ENCODE data around the gene RFPL4AL1. TPM values are rescaled to one million over a fixed set of nuclear protein-coding genes. Genes with fewer than 3 reads are reported as not detected.
"Not testable (repeated sequence)": the region's sequence is repeated elsewhere in the genome, so short reads cannot be mapped to it uniquely, and the experiment has no call there.

The RFPL4AL1 gene
- total RNA-seq (2013; cell fraction: nucleolus; rRNA removed): not detected in 2 replicates
- total RNA-seq (2014; rRNA removed): not detected in 2 replicates
- not detected in 2 replicates for total RNA-seq (2014; rRNA removed; fragmentation: Illumina TruSeq; extraction: Trizol)
- total RNA-seq (2021): not detected in 2 replicates
- not detected for polyA plus RNA-seq (2011; ENCODE audit: low read depth)
- polyA plus RNA-seq (2011; rRNA removed): not detected in 2 replicates
- not detected in 2 replicates for polyA plus RNA-seq (2011; cell fraction: cytosol; rRNA removed)
- polyA plus RNA-seq (2011; cell fraction: nucleus; rRNA removed): not detected in 2 replicates
- not detected in 2 replicates for polyA plus RNA-seq (2012)
- polyA plus RNA-seq (2014; fragmentation: Illumina TruSeq; extraction: Trizol): not detected in 2 replicates
- not detected for polyA plus RNA-seq (2014; fragmentation: Nextera tagmentation; extraction: Ambion mirVana)
- not detected in 2 replicates for polyA plus RNA-seq (2014; rRNA removed)
- not detected for polyA plus RNA-seq (2016; fragmentation: Nextera tagmentation; extraction: Ambion mirVana)
- not detected in 2 replicates for polyA minus RNA-seq (2011; rRNA and poly(A)+ RNA removed)
- polyA minus RNA-seq (2011; cell fraction: cytosol; rRNA and poly(A)+ RNA removed): not detected in 2 replicates
- polyA minus RNA-seq (2011; cell fraction: nucleus; rRNA and poly(A)+ RNA removed): not detected in 2 replicates
- not detected for Bru-seq, nascent RNA
- not detected for BruChase-seq, experiment 1, labeled RNA remaining after a 6-hour chase
- not detected for BruChase-seq, experiment 2, labeled RNA remaining after a 2-hour chase
- long read RNA-seq, experiment 1: 0 reads
- long read RNA-seq, experiment 2: 0 reads

DNA sequence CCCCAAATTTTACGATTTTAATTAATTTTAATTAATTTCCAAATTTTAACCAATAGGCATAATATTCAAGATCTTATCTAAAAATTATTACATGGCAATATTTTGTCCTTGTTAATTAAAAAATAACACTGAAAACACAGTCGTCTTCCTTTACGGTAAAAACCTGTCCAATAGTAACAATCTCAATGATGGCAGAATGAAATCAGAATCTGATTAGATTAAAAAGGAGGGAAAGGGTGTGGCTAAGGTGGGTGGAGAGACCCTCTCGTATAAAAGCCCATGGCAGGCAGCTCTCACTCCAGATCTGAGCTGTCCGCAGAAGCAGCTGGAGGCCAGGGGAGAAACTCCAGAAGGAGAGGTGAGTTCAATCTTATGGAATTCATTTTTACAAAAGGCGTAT lies at the start of gene RFPL4AL1:
TSS of gene RFPL4AL1 (plus strand) at position 301 of the 400 bp plus-strand sequence. CDS start 2,687 bp downstream, outside the sequence.
- H3K4me1 ChIP-seq (ENCODE audit: control insufficient read depth, insufficient read depth, low read length); H2AFZ ChIP-seq (ENCODE audit: control insufficient read depth, low read depth, low read length); H3K9me3 ChIP-seq (replicated peaks; ENCODE audit: control insufficient read depth, insufficient read depth, low read length); H3K9ac ChIP-seq (ENCODE audit: control insufficient read depth, insufficient read depth, low read length); H3K4me3 ChIP-seq; H4K20me1 ChIP-seq (ENCODE audit: control insufficient read depth, insufficient read depth); SMC1A ChIA-PET (ENCODE audit: uncharacterized antibody, unreplicated experiment); H3K79me2 ChIP-seq (ENCODE audit: control insufficient read depth, insufficient read depth, low read length); H3K27me3 ChIP-seq (replicated peaks in 1 of 2; ENCODE audit: control insufficient read depth in 2 of 2, insufficient read depth in 2 of 2, low read length in 1 of 2); H3K36me3 ChIP-seq (ENCODE audit: control insufficient read depth in 2 of 2, insufficient read depth in 2 of 2, low read length in 1 of 2); POLR2A ChIA-PET; intact Hi-C loops (cut with micrococcal nuclease; ENCODE audit: unreplicated experiment); ATAC-seq; BruUV-seq (replicated peaks); CTCF ChIA-PET; FAIRE-seq; in situ Hi-C loops (cut with MboI); RAD21 ChIA-PET (ENCODE audit: unreplicated experiment); H3K4me2 ChIP-seq (ENCODE audit: control insufficient read depth, insufficient read depth); DNase-seq (ENCODE audit: low read depth, low spot score); H3K27ac ChIP-seq (ENCODE audit: control insufficient read depth, insufficient read depth): not testable (repeated sequence)
- WGBS (ENCODE audit: insufficient coverage, insufficient replicate concordance, low lambda C conversion rate, missing lambda C conversion rate): 56% methylated on average over 5 of the region's 6 CpGs

- Histone ChIP-seq H3K4me1 (ENCODE audit: control insufficient read depth, insufficient read depth, low read length) (no peaks in the 10 kb centered on the region), H3K27me3 (replicated peaks in 1 of 2; ENCODE audit: control insufficient read depth in 2 of 2, insufficient read depth in 2 of 2, low read length in 1 of 2) (no peaks in the 10 kb centered on the region), H4K20me1 (ENCODE audit: control insufficient read depth, insufficient read depth) (no peaks in the 10 kb centered on the region), H3K9ac (ENCODE audit: control insufficient read depth, insufficient read depth, low read length) (no peak overlapping the region), H2AFZ (ENCODE audit: control insufficient read depth, low read depth, low read length) (no peak overlapping the region), H3K36me3 (ENCODE audit: control insufficient read depth in 2 of 2, insufficient read depth in 2 of 2, low read length in 1 of 2) (no peaks in the 10 kb centered on the region), H3K9me3 (replicated peaks; ENCODE audit: control insufficient read depth, insufficient read depth, low read length) (no peaks in the 10 kb centered on the region; the same call in 2 of the 3 replicates), H3K27ac (ENCODE audit: control insufficient read depth, insufficient read depth) (no peak overlapping the region), H3K4me2 (ENCODE audit: control insufficient read depth, insufficient read depth) (no peak overlapping the region), H3K79me2 (ENCODE audit: control insufficient read depth, insufficient read depth, low read length) (no peaks in the 10 kb centered on the region), H3K4me3 (no peak overlapping the region)
- ChIA-PET SMC1A (ENCODE audit: uncharacterized antibody, unreplicated experiment) (no interaction called here), CTCF (no interaction called here), RAD21 (ENCODE audit: unreplicated experiment) (no interaction called here), POLR2A (no interaction called here)
- intact Hi-C loops (cut with micrococcal nuclease; ENCODE audit: unreplicated experiment) (no loop called here), in situ Hi-C loops (cut with MboI) (no loop called here)
- DNase-seq (ENCODE audit: low read depth, low spot score) (no peak), ATAC-seq (no peak), FAIRE-seq (no peak)
- WGBS (ENCODE audit: insufficient coverage, insufficient replicate concordance, low lambda C conversion rate, missing lambda C conversion rate): 13% methylated on average over 5 of the region's 5 CpGs
- BruUV-seq (replicated peaks): no TSS peak
- TF ChIP-seq ETV6 (conservative IDR thresholded peaks at IDR 0.05 in 1 of 2, IDR thresholded peaks at IDR 0.05 in 1 of 2; ENCODE audit: borderline replicate concordance in 1 of 2, low read depth in 1 of 2): no peak
- TF ChIP-seq MLLT1 (IDR thresholded peaks at IDR 0.05): no peak
- no peak for TF ChIP-seq TCF12 (IDR thresholded peaks at IDR 0.05; ENCODE audit: low read depth, low read length)
- TF ChIP-seq, protein P1, sequence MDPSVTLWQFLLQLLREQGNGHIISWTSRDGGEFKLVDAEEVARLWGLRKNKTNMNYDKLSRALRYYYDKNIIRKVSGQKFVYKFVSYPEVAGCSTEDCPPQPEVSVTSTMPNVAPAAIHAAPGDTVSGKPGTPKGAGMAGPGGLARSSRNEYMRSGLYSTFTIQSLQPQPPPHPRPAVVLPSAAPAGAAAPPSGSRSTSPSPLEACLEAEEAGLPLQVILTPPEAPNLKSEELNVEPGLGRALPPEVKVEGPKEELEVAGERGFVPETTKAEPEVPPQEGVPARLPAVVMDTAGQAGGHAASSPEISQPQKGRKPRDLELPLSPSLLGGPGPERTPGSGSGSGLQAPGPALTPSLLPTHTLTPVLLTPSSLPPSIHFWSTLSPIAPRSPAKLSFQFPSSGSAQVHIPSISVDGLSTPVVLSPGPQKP (IDR thresholded peaks at IDR 0.05; ENCODE audit: low read depth, low read length): no peak
- no peak for TF ChIP-seq E4F1 (IDR thresholded peaks at IDR 0.05; ENCODE audit: borderline replicate concordance, partially characterized antibody)
- no peak for TF ChIP-seq ZNF217 (IDR thresholded peaks at IDR 0.05)
- TF ChIP-seq ZNF24 (IDR thresholded peaks at IDR 0.05): no peak
- no peak for TF ChIP-seq EZH2 (IDR thresholded peaks at IDR 0.05; ENCODE audit: borderline replicate concordance, control insufficient read depth, low read depth, low read length)
These were observed 48.6 kb upstream of the RFPL4AL1 start for GRCh38 chr19:55720214-55720746.

Measured in GM12878 (cell line).